DMS153 (cell line): ENCODE data around the gene BMP2K.
"Not testable (repeated sequence)": the region's sequence is repeated elsewhere in the genome, so short reads cannot be mapped to it uniquely, and the experiment has no call there.

Experiments
- DNase-seq: peaks from one replicate; lab custom pipeline; 2025; lab: John Stamatoyannopoulos, UW

Gene BMP2K

GRCh38 chr4:78863254-78863869, 87.2 kb downstream of the BMP2K start:
- no peak for DNase-seq

DNA sequence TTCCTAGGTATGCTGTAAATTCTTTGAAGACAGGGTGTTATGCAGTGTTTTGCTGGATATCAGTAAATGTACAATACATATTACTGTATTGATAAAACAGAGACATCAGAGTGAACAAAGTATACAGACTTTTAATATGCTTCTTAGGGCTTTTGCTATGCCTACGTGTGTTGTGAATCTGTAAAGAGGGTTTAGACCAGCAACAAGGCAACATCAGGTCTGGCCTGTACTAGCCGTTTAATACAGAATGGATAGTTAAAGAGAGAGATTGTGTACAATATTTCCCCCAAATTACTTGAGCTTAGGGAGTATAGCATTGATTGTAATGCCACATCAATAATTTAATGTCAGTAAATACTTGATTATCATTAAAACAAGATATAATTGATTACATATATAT, 87.8 kb downstream of the BMP2K start:
- no peak for DNase-seq

GRCh38 chr4:78864405-78865024, 88.4 kb downstream of the BMP2K start:
- peak; percentile 31 for DNase-seq

DNA sequence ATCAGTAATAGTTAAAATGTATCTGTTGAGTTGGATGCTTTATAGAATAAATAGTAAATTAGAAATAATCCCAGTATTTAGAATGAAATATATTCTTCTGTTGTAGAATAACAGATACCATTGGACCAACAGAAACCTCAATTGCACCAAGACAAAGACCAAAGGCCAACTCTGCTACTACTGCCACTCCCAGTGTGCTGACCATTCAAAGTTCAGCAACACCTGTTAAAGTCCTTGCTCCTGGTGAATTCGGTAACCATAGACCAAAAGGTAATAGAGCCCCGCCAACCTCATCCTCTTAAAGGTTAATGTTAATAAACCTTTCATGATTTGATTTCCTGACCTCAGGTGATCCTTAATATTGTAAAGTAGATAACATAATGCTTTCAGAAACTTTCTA, 89.3 kb downstream of the BMP2K start:
- DNase-seq, result no peak

DNA sequence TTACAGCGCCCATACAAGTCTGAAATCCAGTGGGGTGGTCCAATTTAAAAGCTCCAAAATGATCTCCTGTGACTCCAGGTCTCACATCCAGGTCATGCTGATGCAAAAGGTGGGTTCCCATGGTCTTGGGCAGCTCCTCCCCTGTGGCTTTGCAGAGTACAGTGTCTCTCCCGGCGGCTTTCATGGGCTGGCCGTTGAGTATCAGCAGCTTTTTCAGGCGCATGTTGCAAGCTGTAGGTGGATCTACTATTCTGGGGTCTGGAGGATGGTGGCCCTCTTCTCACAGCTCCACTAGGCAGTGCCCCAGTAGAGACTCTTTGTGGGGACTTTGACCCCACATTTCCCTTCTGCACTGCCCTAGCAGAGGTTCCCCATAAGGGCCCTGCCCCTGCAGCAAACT, 92.6 kb downstream of the BMP2K start:
- not testable (repeated sequence) for DNase-seq

DNA sequence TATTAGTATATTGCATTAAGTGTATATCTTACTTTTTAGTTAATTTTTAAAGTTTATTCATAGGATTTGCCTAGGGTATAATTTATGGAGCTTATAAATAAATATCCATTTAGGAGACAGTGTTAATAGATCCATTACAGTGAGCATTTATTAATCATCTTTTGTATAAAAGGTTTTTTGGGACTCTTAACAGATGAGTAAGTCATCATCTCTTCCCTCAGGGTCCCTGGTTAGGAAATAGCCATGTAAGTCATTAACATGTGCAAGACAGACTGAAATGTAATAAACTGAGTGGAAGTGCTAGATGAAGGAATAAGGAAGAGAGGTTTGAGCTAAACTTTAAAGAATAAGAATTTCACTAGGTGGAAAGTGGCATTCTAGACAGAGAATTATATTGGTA, 93.9 kb downstream of the BMP2K start:
- no peak for DNase-seq

DNA sequence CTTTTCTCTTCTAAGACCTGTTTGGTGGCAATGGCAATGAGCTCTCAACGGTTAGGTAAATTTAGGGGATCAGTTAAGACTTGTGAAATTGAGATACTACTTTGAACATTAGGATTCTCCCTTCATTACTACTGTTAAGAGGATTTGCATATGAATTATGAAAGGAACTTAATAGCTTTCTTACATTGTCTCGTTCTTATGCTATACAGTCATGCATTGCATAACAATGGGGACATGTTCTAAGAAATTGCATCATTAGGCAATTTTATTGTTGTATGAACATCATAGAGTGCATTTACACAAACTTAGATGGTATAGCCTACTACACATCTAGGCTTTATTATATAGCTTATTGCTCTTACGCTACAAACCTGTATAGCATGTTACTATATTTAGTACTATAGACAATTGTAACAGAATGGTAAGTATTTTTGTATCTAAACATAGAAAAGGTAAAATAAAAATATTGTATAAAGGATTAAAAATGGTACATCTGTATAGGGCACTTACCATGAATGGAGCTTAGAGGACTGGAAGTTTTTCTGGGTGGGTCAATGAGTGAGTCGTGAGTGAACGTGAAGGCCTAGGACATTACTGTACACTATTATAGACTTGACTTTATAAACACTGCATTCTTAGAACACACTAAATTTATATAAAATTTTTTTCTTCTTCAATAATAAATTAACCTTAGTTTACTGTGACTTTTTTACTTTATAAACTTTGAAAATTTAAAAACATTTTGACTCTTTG, 100.6 kb downstream of the BMP2K start:
- no peak for DNase-seq

DNA sequence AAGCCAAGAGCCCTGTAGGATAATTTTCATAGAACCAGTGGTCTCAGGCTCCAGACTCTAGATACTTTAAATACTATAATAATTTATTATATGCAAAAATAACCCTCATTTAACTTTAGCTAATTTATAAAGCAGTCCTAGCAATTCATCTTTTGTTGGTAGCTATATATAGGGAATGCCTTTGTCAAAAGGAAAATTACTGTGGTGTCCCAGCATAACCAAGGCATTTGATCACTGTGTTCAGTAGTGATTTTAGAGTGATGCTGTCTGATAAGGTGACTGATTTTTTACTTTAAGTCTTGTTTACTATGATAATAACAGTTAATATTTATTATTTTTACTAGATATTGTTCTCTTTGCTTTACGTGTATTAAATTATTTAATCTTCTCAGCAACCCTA, 101.9 kb downstream of the BMP2K start:
- DNase-seq, result no peak

GRCh38 chr4:78880874-78881492, 104.8 kb downstream of the BMP2K start:
- DNase-seq, result no peak

GRCh38 chr4:78885598-78885997, 109.4 kb downstream of the BMP2K start:
- no peak for DNase-seq

DNA sequence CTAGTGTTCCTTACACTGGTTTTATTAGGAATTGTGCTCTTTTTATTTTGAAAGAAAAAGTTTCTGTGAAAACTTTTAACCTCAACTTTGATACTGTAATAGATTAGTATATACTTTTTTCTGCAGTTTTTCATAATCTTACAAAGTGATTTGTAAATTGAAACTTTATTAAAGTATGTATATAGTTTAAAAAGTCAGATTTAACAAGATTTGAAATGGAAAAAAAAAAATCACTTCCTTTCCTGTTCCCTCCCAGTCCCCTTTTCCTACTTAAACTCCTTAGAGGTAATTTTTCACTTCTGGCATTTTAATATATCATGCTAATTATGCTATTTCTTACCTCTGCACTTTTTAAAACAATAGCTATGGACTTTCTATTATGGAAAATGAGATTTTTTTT, 113.8 kb downstream of the BMP2K start:
- no peak for DNase-seq

DNA sequence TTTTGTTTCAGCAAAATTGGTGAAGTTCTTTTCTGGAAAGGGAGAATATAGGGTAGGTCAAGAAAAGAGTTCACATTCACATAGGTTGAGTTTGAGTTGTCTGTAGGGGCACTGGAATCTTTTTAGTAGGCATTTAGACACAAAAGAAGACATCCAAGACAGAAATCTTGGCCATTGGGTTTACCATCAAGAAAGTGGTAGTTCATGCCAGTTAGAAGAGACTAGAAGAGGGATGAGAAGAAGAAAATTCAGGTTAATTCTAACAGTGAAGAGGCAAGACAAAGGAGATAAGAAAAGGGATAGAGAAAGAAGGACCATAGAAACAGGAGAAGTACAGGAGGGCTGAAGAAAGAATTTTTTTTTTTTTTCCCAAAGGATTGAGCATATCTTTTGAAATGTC, 123.2 kb downstream of the BMP2K start:
- DNase-seq, result no peak

DNA sequence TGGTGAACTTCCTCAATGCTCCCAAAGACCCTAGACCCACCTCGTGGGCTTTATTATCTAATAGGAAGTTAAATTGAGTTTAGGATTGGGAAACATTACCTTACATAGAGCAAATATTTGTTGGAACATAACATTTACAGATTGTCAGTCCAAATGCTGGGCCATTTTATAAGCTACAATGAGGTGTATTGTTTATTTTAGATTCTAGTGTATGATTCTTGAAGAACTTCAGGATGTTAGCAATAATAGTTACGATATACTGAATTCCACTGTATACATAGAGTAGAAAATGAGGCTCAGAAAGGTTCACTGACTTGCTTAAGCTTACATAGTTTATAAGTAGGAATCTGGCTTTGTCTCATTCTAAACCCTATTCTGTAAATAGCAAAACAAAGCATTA, 125.7 kb downstream of the BMP2K start:
- DNase-seq, result no peak

DNA sequence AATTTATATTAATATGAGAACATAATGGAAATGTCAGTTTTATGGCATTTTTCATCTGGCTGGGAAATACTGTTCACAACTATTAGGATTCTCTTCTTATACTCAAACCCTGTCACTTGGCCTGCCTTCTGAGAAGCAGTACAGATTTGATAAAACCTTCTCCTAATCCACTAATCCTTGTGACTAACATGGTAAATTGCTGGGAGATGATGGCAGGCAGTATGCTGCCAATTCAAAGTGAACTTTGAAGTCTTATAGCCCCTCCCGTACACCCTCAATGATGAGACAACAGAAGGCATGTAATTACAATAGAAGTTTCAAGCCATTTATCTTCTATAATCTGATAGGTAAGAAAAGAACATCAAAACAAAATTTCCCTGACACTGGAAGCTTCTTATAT, 126.1 kb downstream of the BMP2K start:
- no peak for DNase-seq

- DNase-seq, result no peak
Measured at GRCh38 chr4:78904143-78904542, 128.0 kb downstream of the BMP2K start.

DNA sequence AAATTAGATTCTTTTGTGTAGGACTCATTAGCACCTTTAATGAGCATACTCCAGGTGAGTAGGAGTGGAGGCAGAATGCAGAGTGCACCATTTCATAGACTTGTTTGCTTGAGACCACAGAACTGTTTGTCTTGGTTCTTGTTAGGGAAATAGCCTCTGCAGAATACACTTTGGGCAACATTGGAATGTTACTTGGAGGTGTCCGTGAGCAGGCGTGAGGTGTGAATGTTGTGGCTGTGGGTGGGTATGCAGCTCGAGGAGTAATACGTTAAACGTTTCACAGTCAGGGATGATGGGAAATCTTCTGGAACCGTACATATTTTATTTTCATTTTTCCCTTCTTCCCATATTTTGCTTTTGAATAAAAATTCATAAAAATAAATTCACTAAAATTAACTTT, 131.5 kb downstream of the BMP2K start:
- DNase-seq, result no peak

- DNase-seq, result not testable (repeated sequence)
Measured at GRCh38 chr4:78908974-78909373, 132.8 kb downstream of the BMP2K start.

- no peak for DNase-seq
Measured at GRCh38 chr4:78910612-78911011, 134.5 kb downstream of the BMP2K start.

- DNase-seq, result no peak
Measured at GRCh38 chr4:78922207-78922606, 146.1 kb downstream of the BMP2K start.

- DNase-seq, result no peak
Measured at GRCh38 chr4:78923464-78924312, 147.5 kb downstream of the BMP2K start.

GRCh38 chr4:78926826-78927225, 150.7 kb downstream of the BMP2K start:
- no peak for DNase-seq

- DNase-seq, result no peak
Measured at GRCh38 chr4:78928835-78929234, 152.7 kb downstream of the BMP2K start.
